Type B pancreatic cell (in vitro differentiated cells): ENCODE data around the gene AAMDC. TPM values are rescaled to one million over a fixed set of nuclear protein-coding genes. Genes with fewer than 3 reads are reported as not detected.

Source experiments
- DNase-seq: peaks from one replicate; pipeline ENCODE4 v3.0.0; 2021; ENCODE audit warnings: mixed read lengths; ENCODE audit not compliant: unreplicated experiment; ENCODE audit errors: extremely low spot score
- H3K27ac Mint-ChIP-seq: 2 replicates; pipeline ENCODE4 v1.8.0; 2021; ENCODE audit warnings: mild to moderate bottlenecking, mixed read lengths
- H3K27me3 Mint-ChIP-seq: 2 replicates; pipeline ENCODE4 v1.8.0; 2021; ENCODE audit warnings: mixed read lengths
- H3K36me3 Mint-ChIP-seq: 2 replicates; pipeline ENCODE4 v1.8.0; 2021; ENCODE audit warnings: mixed read lengths
- H3K4me1 Mint-ChIP-seq: one replicate; pipeline ENCODE4 v1.8.0; 2021; ENCODE audit warnings: mixed read lengths; ENCODE audit not compliant: unreplicated experiment
- H3K4me3 Mint-ChIP-seq: 2 replicates; pipeline ENCODE4 v1.8.0; 2021; ENCODE audit warnings: mild to moderate bottlenecking, mixed read lengths
- H3K9me3 Mint-ChIP-seq: 2 replicates; pipeline ENCODE4 v1.8.0; 2021; ENCODE audit warnings: mixed read lengths
- CTCF ChIP-seq: fragments of 200-600 bp; sonication (generic); conservative IDR thresholded peaks from 2 replicates; pipeline ENCODE4 v1.5.0; 2021; ENCODE audit warnings: antibody characterized with exemption, mild to moderate bottlenecking
- total RNA-seq: library from RNA; stranded (reverse); gene quantifications from 2 replicates; pipeline ENCODE4 v1.2.1, GENCODE V29; 2021; ENCODE audit warnings: low replicate concordance

Gene AAMDC
- total RNA-seq, 1 donor from 2014 or later = 33.6 TPM

DNA sequence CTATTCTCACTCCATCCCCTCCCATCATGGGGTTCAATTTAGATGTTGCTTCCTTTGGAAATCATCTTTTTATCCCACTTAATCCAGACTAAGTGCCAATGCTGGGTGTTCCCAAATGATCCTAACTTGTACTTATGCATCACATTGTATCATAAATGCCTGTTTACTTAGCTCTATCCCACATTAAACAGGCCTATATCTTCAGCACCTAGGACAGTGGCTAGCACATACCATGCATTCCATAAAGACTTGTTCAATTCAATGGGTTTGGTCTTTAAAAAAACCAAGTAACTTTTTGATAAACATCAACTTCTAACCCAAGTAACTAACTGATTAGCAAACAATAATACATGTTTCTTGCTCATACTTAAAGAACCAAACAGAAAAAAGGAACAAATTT, 41.0 kb upstream of the AAMDC start:
- Mint-ChIP-seq H3K27me3 (no peaks in the 10 kb centered on the region), H3K36me3 (no peaks in the 10 kb centered on the region), H3K27ac (no peak overlapping the region), H3K4me3 (no peak overlapping the region), H3K9me3 (peaks cover 5% of the 10 kb centered on the region), H3K4me1 (peaks cover 22% of the 10 kb centered on the region)
- DNase-seq = no peak
- no peak for TF ChIP-seq CTCF

GRCh38 chr11:77783025-77783424, 37.9 kb upstream of the AAMDC start:
- H3K4me3 Mint-ChIP-seq = no peak overlapping the region
- H3K27me3 Mint-ChIP-seq = no peaks in the 10 kb centered on the region
- H3K36me3 Mint-ChIP-seq = no peaks in the 10 kb centered on the region
- no peak for TF ChIP-seq CTCF
- H3K9me3 Mint-ChIP-seq = peaks cover 5% of the 10 kb centered on the region
- H3K4me1 Mint-ChIP-seq = peaks cover 19% of the 10 kb centered on the region
- H3K27ac Mint-ChIP-seq = no peak overlapping the region
- no peak for DNase-seq

GRCh38 chr11:77784572-77784971, 36.4 kb upstream of the AAMDC start:
- Mint-ChIP-seq H3K36me3 (peaks cover 3% of the 10 kb centered on the region), H3K9me3 (peaks cover 5% of the 10 kb centered on the region), H3K27ac (no peak overlapping the region), H3K4me1 (peaks cover 14% of the 10 kb centered on the region), H3K4me3 (no peak overlapping the region), H3K27me3 (no peaks in the 10 kb centered on the region)
- no peak for DNase-seq
- TF ChIP-seq CTCF = no peak

GRCh38 chr11:77789061-77789730, 31.7 kb upstream of the AAMDC start:
- no peak overlapping the region for H3K4me3 Mint-ChIP-seq
- H3K4me1 Mint-ChIP-seq = peaks cover 8% of the 10 kb centered on the region
- peaks cover 34% of the 10 kb centered on the region for H3K36me3 Mint-ChIP-seq
- no peaks in the 10 kb centered on the region for H3K27me3 Mint-ChIP-seq
- no peak for DNase-seq
- TF ChIP-seq CTCF = no peak
- H3K9me3 Mint-ChIP-seq = peaks cover 17% of the 10 kb centered on the region
- no peak overlapping the region for H3K27ac Mint-ChIP-seq

DNA sequence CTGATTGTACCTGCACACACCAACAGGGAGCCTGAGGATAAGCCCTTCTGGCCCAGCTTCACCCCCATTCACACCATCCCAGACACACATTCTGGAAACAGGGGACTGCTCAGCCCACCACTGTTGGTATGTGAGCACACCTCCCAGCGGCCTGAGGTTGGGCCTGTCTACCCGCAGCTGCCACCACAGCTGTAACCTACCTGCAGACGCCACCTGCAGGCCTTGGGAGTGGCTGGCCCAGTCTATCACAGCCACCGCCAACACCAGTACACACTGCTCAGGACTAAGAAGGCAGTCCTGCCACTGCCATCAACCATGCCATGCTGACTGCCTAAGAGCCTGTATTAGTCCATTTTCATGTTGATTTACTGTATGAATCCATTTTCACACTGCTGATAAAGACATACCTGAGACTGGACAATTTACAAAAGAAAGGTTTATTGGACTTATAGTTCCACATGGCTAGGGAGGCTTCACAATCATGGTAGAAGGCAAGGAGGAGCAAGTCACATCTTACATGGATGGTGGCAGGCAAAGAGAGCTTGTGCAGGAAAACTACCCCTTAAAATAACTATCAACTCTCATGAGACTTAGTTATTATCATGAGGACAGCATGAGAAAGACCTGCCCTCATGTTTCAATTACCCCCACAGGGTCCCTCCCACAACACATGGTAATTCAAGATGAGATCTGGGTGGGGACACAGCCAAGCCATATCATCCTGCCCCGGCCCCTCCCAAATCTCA, 31.0 kb upstream of the AAMDC start:
- Mint-ChIP-seq H3K9me3 (peaks cover 23% of the 10 kb centered on the region), H3K4me1 (peaks cover 2% of the 10 kb centered on the region), H3K27ac (no peak overlapping the region), H3K4me3 (no peak overlapping the region), H3K27me3 (no peaks in the 10 kb centered on the region), H3K36me3 (peaks cover 40% of the 10 kb centered on the region)
- no peak for TF ChIP-seq CTCF
- DNase-seq = no peak
